Esophagus squamous epithelium (tissue), 5 donors: Measurements from ENCODE around the gene MBD4. TPM values are rescaled to one million over a fixed set of nuclear protein-coding genes. Genes with fewer than 3 reads are reported as not detected.

ENCODE experiments used
- DNase-seq: peaks from one replicate; lab custom pipeline; 2025; lab: John Stamatoyannopoulos, UW
- H3K27ac ChIP-seq, 4 donors: fragments of 200-600 bp; sonication (generic); one replicate each; pipeline ENCODE4 v1.5.1; 2016 to 2019; ENCODE audit warnings: mild to moderate bottlenecking in 1 of 4
- H3K27me3 ChIP-seq, 4 donors: fragments of 200-600 bp; sonication (generic); 1 replicate in 3 of 4; 2 replicates in 1 of 4; pipeline versions ENCODE4 v1.5.1 to v1.6.0; 2017 to 2021; ENCODE audit warnings: antibody characterized with exemption in 1 of 4
- H3K36me3 ChIP-seq, 3 donors: fragments of 200-600 bp; sonication (generic); one replicate each; pipeline ENCODE4 v1.5.1; 2016 to 2019
- H3K4me1 ChIP-seq, 3 donors: fragments of 200-600 bp; sonication (generic); one replicate each; pipeline ENCODE4 v1.5.1; 2017 to 2019
- H3K4me3 ChIP-seq, 4 donors: fragments of 200-600 bp; sonication (generic); 1 replicate in 3 of 4; 2 replicates in 1 of 4; pipeline ENCODE4 v1.5.1; 2016 to 2019; ENCODE audit warnings: mild to moderate bottlenecking in 2 of 4, moderate library complexity in 1 of 4
- H3K9me3 ChIP-seq, 3 donors: fragments of 200-600 bp; sonication (generic); one replicate each; pipeline ENCODE4 v1.5.1; 2016 to 2019
- CTCF ChIP-seq, 6 experiments: fragments of 450-650 bp in 4 of 6; fragments of 200-600 bp in 2 of 6; sonication (generic) in 2 of 6; IDR thresholded peaks; one replicate each; pipeline ENCODE4 v1.5.1; 2016 to 2019; ENCODE audit warnings: antibody characterized with exemption in 6 of 6, mild to moderate bottlenecking in 4 of 6, moderate library complexity in 4 of 6
- POLR2A ChIP-seq, 4 donors: fragments of 450-650 bp; IDR thresholded peaks; one replicate each; pipeline ENCODE4 v1.6.1; 2017; ENCODE audit warnings: antibody characterized with exemption in 4 of 4, mild to moderate bottlenecking in 4 of 4, moderate library complexity in 3 of 4
- WGBS, 2 donors: methylation state at CpG; one replicate each; pipeline ENCODE4 v1.1.5; 2018; 5-methylcytosine and 5-hydroxymethylcytosine counted together
- intact Hi-C: fragments of 100-400 bp; cut with DNase I; formaldehyde crosslinking; loops from one replicate; pipeline ENCODE4 v1.15.0; 2022
- total RNA-seq, 4 donors: library from RNA; depleted of rRNA; stranded (reverse); fragments of >200 nt; gene quantifications; one replicate each; pipeline ENCODE4 v1.1.0, GENCODE V29; 2016
- donor health status: DM: yes; HTN: yes; CAD: no.

Gene MBD4
- total RNA-seq, 4 donors from 2014 or later: 10.9 to 21.5 (median 17.6) TPM

DNA sequence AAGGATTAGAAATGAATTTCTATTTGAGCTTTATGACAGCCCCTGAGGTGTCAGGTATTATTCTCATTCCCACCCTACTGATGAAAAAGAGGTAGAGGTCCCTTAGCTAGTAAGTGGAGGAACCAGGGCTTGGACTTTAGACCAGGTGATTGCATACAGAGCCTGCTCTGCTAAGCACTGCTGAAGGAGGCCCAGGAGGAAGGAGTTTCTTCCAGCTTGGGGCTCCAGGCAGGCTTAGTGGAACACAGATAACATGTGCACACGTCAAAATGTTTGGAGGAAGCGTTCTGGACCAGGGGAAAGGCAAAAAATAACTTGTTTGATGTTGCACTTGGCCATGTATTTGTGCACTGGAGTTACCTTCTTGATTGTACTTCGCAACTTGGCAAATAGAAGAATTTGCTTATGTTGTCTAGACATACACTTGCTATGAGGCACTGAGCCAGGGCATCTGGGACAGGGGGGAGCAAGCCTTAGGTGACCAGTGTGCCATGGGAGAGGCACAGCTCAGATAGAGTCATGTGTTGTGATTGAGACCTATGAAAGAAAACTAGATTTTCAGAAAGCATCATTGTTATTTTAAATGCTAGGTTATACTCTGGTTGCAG lies 22.7 kb upstream of the MBD4 start:
- Histone ChIP-seq H3K9me3 (no peaks in the 10 kb centered on the region), H3K36me3 (peaks cover 0 to 54% (median 0%) of the 10 kb centered on the region in 3 donors), H3K4me3 (no peak overlapping the region), H3K4me1 (no peaks in the 10 kb centered on the region), H3K27me3 (no peaks in the 10 kb centered on the region), H3K27ac (no peak overlapping the region)
- WGBS, 2 donors: 89 to 93% methylated on average over 3 of the region's 3 CpGs
- no peak for DNase-seq
- TF ChIP-seq POLR2A (IDR thresholded peaks at IDR 0.05): no peak
- no peak for TF ChIP-seq CTCF (IDR thresholded peaks at IDR 0.05)
- intact Hi-C loops: no loop called here

GRCh38 chr3:129461461-129462146 lies 21.9 kb upstream of the MBD4 start:
- peak overlapping the region in 1 of 4 donors; percentile 33 for H3K27ac ChIP-seq
- TF ChIP-seq POLR2A (IDR thresholded peaks at IDR 0.05) (no peak), CTCF (IDR thresholded peaks at IDR 0.05) (no peak)
- intact Hi-C loops: no loop called here
- 63 to 66% methylated on average over 5 to 6 of the region's 6 CpGs for WGBS, 2 donors
- peaks cover 0 to 58% (median 0%) of the 10 kb centered on the region in 3 donors for H3K36me3 ChIP-seq
- no peaks in the 10 kb centered on the region for H3K27me3 ChIP-seq
- H3K4me1 ChIP-seq: no peaks in the 10 kb centered on the region
- DNase-seq: no peak
- H3K9me3 ChIP-seq: no peaks in the 10 kb centered on the region
- no peak overlapping the region for H3K4me3 ChIP-seq

DNA sequence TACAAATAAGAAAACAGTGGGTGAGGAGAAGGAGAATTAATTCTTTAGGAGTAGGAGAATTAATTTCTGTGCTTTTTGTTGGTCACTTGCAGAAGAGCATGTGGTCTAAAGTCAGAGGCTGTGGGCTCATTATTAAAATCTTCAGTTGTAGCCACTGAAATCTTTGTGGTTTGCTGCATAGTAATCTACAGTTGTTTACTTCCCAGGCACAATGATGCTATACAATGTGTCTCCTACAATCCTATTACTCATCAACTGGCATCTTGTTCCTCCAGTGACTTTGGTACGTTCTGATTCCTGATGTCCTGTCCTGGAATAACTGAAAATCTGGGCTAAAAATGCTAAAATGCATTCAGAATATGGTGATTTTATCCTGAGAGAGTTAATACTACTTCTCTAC lies 21.3 kb upstream of the MBD4 start:
- Histone ChIP-seq H3K36me3 (peaks cover 0 to 64% (median 0%) of the 10 kb centered on the region in 3 donors), H3K27me3 (no peaks in the 10 kb centered on the region), H3K4me3 (no peak overlapping the region), H3K27ac (peak overlapping the region in 1 of 4 donors; percentile 33), H3K9me3 (no peaks in the 10 kb centered on the region), H3K4me1 (no peaks in the 10 kb centered on the region)
- TF ChIP-seq CTCF (IDR thresholded peaks at IDR 0.05): no peak
- TF ChIP-seq POLR2A (IDR thresholded peaks at IDR 0.05): no peak
- intact Hi-C loops: no loop called here
- 64 to 72% methylated on average over 1 of the region's 1 CpG for WGBS, 2 donors
- no peak for DNase-seq

DNA sequence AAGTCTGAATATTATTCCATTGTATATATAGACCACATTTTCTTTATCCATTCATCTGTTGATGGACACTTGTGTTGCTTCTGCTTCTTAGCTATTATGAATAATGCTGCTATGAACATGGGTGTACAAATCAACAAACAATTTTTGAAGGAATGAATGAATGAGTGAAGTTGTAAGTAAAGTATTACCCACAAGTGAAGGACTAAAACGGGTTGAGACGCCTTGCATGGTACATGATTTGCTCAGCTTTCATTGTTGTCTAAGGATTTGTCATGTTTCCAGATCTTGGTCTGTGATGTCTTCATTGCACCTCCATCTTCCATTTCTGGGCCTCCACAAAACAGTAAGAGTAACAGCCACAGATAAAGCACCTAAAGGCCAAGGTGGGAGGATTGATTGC lies 20.8 kb upstream of the MBD4 start:
- Histone ChIP-seq H3K27ac (no peak overlapping the region), H3K27me3 (no peaks in the 10 kb centered on the region), H3K9me3 (no peaks in the 10 kb centered on the region), H3K4me3 (no peak overlapping the region), H3K4me1 (no peaks in the 10 kb centered on the region), H3K36me3 (peaks cover 0 to 68% (median 0%) of the 10 kb centered on the region in 3 donors)
- DNase-seq: no peak
- WGBS, 2 donors: 85 to 93% methylated on average over 2 of the region's 2 CpGs
- TF ChIP-seq CTCF (IDR thresholded peaks at IDR 0.05) (no peak), POLR2A (IDR thresholded peaks at IDR 0.05) (no peak)
- intact Hi-C loops: no loop called here

DNA sequence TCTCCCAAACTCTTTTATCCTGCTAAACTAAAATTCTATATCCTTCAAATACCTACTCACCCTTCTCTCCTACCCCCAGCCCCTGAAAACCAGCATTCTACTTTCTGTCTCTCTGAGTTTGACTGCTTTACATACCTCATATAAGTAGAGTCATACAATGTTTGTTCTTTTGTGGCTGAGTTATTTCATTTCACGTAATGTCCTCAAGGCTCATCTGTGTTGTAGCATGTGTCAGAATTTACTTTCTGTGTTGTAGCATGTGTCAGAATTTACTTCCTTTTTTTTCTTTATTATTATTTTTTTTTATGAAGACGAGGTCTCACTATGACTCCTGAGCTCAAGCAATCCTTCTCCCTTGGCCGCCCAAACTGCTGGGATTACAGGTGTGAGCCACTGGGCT lies 20.4 kb upstream of the MBD4 start:
- Histone ChIP-seq H3K27ac (no peak overlapping the region), H3K27me3 (no peaks in the 10 kb centered on the region), H3K36me3 (peaks cover 0 to 72% (median 0%) of the 10 kb centered on the region in 3 donors), H3K4me3 (no peak overlapping the region), H3K9me3 (no peaks in the 10 kb centered on the region), H3K4me1 (no peaks in the 10 kb centered on the region)
- TF ChIP-seq CTCF (IDR thresholded peaks at IDR 0.05): no peak
- no peak for TF ChIP-seq POLR2A (IDR thresholded peaks at IDR 0.05)
- intact Hi-C loops: no loop called here
- DNase-seq: no peak
- WGBS, 2 donors: 82 to 87% methylated on average over 3 of the region's 3 CpGs
